HG03039 (cell line): ENCODE results near the gene SPANXN4.

Source experiments
- ATAC-seq: cut with Tn5 transposase; IDR thresholded peaks from one replicate; pipeline ENCODE4 v1.9.1; 2021; ENCODE audit warnings: mild to moderate bottlenecking, moderate library complexity; ENCODE audit not compliant: unreplicated experiment

Gene SPANXN4, protein sequence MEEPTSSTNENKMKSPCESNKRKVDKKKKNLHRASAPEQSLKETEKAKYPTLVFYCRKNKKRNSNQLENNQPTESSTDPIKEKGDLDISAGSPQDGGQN

DNA sequence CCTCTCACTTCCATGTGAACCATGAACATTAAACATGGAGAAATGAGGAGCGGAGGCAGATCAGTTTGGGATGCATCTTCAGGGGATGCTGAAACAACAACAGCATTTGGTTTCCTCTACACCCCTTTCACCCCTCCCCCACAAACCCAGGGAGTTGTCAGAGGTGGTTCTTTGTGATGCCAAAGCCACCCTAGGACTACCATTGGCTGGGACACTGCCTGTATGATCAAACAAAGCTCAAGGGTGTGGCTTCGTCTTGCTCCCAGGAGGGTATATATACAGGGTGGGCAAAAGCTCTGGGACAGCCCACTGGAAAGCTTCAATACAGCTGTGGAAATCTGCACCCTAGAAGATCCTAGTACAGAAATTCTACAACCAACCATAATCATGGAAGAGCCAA is at the start of gene SPANXN4:
Gene SPANXN4 (plus strand): TSS at position 301 of the 400 bp plus-strand sequence. CDS start 87 bp downstream, at position 388.
- ATAC-seq = no peak

DNA sequence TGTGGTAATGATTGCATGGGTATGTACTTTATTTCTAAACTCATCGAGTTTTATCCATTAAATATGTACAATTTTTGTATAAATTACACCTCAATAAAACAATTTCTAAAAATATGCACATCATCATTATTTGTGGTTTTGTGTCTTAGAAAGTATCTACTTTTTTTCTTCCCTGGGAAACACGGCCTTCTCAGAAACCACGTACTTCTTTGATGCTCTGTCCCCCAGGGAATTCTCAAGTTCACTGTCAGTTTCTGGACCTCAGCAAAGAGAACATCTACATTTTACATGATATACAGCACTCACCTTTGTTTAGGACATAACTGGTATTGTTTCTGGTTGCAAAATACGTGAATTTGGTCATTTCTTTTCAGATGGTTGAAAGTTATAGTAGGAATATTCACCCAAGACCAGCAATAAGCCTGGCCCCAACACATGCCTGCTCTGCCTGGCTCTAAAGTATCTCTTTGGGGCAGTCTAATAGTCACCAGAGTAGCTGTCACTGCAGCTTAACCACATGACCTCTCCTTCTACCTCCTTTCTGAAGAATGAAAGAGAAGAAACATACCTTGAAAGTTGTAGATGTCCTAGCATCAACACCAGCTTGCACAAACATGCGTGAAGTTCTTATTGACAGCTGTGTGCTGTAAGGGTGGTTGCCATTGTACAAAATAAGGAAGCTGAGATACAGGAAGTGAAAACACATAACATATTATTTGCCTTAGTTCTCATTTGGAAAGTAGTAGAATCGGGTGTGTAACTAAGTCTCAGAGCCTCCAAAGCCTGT is 48.4 kb upstream of the SPANXN4 start:
- ATAC-seq = peak; percentile 92

DNA sequence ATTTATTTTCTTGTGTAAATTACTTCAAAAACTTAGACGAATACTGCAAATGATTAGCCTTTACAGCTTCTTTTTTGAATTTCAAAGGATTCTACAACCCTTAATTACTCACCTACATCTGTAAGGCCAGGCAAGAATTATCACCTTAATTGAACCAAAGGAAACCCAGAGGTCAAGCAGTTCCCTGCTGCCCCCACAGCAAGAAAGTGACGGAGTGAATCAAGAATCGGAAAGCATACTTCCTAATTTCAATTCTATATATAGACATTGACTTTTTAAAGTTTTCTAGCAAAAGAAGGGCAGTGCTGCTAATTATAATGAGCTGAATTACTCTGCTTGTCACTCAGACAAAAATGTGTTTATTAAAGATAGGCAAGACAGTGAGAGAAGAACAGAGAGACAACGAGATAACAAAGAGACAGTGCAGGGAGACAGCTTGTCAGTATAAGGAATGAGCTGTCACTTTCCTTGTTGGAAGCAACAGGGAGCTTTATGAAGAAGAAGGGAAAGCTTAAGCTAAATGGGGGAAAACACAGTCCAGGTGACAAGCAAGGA is 47.5 kb upstream of the SPANXN4 start:
- ATAC-seq = no peak

DNA sequence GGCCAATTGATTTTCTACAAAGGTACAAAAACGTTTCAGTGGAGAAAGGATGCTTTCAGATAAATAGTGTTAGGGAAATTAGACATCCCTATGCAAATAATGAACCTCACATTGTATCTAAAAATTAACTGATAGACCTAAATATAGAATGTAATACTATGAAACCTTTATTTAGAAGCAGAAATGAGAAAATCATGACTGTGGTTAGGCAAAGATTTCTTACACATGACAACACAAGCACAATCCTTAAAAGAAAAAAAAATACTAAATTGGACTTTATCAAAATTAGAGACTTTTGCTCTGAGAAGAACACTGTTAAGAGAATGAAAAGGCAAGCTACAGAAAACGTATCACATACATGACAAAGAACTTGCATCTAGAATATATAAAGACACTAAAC is 43.0 kb upstream of the SPANXN4 start:
- no peak for ATAC-seq

DNA sequence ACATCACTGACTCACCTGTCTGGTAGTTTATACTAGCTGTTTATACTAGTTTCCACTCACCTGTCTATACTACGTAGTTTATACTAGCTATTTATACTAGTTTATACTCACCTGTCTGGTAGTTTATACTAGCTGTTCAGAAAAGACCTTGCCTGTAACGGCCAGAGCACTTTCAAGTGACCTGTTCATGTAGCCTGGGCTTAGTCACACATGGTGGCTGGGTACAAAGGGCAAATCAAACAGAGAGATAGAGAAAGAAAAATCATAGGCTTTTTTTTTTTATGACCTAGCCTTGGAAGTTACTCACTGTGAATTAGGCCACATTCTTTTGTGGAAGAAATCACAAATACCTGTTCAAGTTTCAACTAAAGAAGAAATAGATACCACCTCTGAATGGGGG is 30.7 kb upstream of the SPANXN4 start:
- ATAC-seq = no peak

DNA sequence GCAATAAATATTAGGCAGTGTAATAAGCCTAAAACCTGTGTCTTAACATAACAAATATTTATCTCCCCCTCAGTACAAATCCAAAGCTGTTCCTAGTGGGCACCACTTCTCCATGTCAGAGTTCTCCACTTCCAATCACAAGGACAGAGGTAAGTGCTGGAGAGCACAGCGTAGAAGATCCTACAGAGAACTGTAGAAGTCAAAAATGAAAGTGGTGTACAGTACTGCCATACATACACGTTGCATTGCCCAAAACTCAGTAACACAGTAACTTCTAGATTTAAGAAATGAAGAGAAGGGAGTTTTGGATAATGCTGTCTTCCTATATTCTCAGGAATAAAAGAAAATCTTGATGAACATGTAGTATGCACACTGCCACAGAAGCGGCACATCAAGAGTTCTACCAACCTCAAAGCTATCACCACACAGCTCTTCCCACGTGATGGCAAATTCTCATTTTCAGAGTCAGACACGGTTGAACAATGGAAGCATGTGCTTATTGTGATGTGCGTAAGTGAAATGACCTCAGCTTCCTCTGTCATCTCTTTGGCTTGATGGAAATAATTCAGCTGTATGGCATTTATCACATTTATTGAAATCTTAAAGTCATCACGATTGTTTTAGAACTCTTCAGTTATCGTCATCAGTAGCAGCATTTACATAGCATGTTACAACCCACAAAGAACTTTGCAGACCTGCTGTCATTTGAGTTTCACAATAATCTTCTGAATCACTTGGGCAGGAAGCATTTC is 27.1 kb upstream of the SPANXN4 start:
- no peak for ATAC-seq

DNA sequence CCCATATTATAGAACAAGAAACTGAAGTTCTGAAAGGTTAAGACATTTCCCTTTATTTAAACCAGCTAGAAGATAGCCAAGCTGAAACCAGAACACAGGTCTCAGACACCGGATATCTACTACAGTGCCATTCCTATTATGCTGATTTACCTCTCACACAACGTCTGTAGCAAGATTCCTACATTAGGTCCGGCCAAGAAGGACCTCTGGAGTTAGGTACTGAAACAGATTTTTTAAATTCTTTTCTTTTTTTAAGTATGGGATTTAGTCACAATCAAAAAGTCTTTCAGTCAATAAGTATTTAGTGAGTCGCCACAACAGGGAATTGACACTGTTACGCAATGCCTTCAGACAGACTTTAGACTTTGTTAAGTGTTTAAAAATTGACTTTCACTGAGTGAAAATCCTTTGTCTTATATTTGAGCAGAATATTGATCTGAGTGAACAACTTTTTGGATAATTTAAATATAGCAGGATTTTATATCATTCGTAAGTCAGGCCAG is 26.5 kb upstream of the SPANXN4 start:
- ATAC-seq = no peak

DNA sequence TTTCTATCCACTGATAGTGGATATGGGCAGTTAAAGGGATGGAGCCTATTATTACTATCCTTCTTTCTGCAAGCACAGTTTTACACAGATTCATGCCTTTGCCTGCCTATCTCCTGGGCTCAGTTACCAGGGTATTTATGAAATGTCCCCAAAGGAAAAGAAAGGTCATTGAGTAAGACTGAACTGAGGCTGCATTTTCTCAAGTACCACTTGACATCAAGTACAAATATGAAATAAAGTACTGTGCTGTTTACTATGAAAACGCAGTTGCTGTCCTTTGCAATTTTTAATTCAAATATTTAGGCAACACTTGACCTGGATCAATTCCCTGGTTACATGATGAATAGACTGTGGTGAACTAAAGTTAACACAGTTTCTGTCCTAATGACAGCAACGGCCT is 23.5 kb upstream of the SPANXN4 start:
- no peak for ATAC-seq

DNA sequence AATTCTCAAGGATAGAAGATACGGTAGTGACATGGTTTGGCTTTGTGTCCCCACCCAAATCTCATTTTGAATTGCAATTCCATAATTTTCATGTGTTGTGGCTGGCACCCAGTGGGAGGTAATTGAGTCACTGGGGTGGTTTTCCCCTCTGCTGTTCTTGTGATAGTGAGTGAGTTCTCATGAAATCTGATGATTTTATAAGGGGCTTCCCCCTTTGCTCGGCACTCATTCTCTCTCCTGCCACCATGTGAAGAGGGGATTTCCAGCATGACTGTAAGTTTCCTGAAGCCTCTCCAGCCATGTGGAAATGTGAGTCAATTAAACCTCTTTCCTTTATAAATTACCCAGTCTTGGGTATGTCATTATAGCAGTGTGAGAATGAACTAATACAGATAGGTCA is 8.5 kb upstream of the SPANXN4 start:
- ATAC-seq = no peak

DNA sequence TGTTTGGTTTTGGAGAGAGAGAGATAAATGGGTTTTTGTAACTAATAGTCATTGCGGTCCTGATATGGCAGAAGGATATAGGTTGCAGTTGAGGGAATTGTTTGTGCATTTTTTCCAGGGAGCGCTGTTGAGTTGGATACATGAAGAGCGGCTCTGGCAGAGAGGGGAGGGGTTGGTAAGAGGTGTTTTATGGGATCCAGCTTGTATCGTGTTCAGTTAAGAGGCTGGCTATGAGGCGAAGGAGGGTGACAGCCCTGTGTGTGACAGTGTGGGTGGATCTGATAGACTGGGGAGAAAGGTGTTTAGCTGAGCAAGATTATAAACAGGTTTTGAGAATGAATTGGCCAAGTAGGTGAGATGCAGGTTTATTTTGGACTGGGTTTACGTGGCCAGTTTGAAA is 1.5 kb downstream of the SPANXN4 start:
- no peak for ATAC-seq

DNA sequence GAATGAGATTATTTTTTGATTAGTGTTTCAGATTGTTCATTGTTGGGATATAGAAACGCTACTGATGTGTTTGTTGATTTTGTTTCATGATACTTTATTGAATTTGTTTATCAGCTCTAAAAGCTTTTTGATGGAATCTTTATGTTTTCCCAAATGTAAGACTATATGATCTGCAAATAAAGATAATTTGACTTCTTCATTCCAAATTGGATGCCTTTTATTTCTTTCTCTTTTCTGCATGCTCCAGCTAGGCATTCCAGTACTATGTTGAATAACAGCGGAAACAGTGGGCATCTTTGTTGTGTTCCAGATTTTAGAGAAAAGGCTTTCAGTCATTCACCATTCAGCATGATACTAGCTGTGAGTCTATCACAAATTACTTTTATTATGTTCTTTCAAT is 21.8 kb downstream of the SPANXN4 start:
- no peak for ATAC-seq

DNA sequence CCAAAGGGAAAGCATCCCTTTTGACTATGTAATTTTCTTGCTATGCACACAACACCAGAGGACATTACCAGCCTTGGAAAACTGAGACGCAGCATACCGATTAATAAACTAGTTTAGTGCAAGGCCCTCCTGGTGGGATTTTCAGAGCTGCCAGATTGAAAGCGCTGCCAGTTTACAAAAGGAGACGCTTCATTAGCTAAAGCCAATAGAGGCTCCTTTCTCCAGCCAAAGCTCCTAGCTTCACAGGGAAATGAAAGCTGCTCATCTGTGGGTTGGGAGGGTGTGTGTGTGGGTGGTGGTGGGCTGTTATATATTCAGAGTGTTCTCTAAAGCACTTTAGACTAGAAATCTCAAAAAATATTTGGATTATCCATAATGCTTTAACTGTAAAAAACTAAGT is 32.4 kb downstream of the SPANXN4 start:
- ATAC-seq = no peak

DNA sequence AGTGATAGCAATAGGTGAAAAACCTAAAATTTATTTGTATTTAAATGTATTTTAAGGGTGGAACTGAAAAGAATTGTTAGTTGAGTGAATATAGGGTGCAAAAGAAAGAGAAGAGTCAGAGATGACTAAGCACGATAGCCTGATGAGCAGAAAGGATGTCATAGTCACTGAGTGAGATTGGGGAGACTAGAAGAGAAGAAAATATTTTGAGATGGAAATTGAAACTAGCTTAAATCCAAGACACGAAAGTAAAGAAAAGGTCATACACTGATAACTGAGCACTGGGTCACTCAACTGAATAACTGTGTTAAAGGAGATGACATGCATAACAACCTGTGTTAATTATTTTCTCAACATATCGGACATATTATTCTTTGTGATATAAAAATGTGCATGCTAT is 55.5 kb downstream of the SPANXN4 start:
- ATAC-seq = no peak

DNA sequence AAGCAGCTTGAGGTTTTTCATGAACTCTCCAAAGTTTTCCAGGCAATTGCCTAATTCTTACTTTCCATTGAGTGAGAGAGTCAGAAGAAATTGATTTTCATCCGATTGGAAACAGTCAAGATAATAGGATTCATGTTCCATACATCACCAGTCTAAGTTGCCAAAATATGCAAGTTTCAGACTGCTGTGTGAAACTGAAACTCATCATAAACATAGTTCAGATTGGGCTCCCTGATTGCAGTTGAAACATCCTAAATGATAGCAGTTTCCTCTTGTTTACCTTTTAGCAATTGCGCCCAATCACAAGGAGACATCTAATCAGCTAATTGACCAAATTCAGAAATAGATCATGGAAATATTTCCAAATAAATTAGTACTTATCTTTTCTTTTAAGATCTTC is 56.8 kb downstream of the SPANXN4 start:
- ATAC-seq = no peak
